B cell (primary cell): ENCODE data around the gene MRPL55. TPM values are rescaled to one million over a fixed set of nuclear protein-coding genes. Genes with fewer than 3 reads are reported as not detected.

Source experiments
- ATAC-seq: fragments of 200-7000 bp; cut with Tn5 transposase; one replicate; pipeline ENCODE4 v1.10.0; 2021; ENCODE audit warnings: low read depth, mild to moderate bottlenecking, moderate number of reproducible peaks, moderate library complexity
- CTCF ChIA-PET: fragments of 350-600 bp; sonication (Branson Sonifier 250); formaldehyde crosslinking; loops from one replicate; lab custom pipeline; 2021; ENCODE audit warnings: antibody characterized with exemption, inconsistent platforms; lab: Charles Lee
- POLR2A ChIA-PET: fragments of 350-600 bp; sonication (Branson Sonifier 250); formaldehyde crosslinking; loops from one replicate; lab custom pipeline; 2021; ENCODE audit warnings: antibody characterized with exemption; lab: Charles Lee
- DNase-seq: peaks from one replicate; pipeline ENCODE4 v3.0.0; 2013
- H2AFZ ChIP-seq: 2 replicates; pipeline ENCODE4 v1.6.1; 2012; ENCODE audit warnings: mild to moderate bottlenecking, low read depth, low read length; ENCODE audit not compliant: insufficient read depth, poor library complexity, severe bottlenecking
- H3K27ac ChIP-seq, 2 donors: 1 replicate in 1 of 2; 2 replicates in 1 of 2; pipeline ENCODE4 v1.5.1; 2012 to 2013; ENCODE audit warnings: low read length in 2 of 2, mild to moderate bottlenecking in 2 of 2, moderate library complexity in 1 of 2
- H3K27me3 ChIP-seq, 4 experiments: fragments of 200-600 bp in 1 of 4; sonication (generic) in 1 of 4; replicated peaks in 1 of 4; 1 replicate in 2 of 4; 2 replicates in 2 of 4; pipeline versions ENCODE4 v1.6.1 to v1.7.0; 2013 to 2016; ENCODE audit warnings: low read length in 3 of 4, mild to moderate bottlenecking in 2 of 4, mixed read lengths in 1 of 4, moderate library complexity in 1 of 4; ENCODE audit not compliant: insufficient read depth in 4 of 4, control insufficient read depth in 3 of 4; ENCODE audit errors: control extremely low read depth in 1 of 4
- H3K36me3 ChIP-seq, 2 experiments: replicated peaks in 1 of 2; 1 replicate in 1 of 2; 2 replicates in 1 of 2; pipeline versions ENCODE4 v1.6.1 to v1.7.1; 2013; ENCODE audit warnings: low read length in 1 of 2; ENCODE audit not compliant: insufficient read depth in 2 of 2, control insufficient read depth in 1 of 2; ENCODE audit errors: control extremely low read depth in 1 of 2, extremely low read depth in 1 of 2
- H3K4me1 ChIP-seq, 2 donors: fragments of 200-600 bp in 1 of 2; sonication (generic) in 1 of 2; 1 replicate in 1 of 2; 2 replicates in 1 of 2; pipeline versions ENCODE4 v1.5.1 to v1.6.1; 2013 to 2017; ENCODE audit warnings: low read length in 2 of 2; ENCODE audit not compliant: control insufficient read depth in 2 of 2, insufficient read depth in 2 of 2
- H3K4me2 ChIP-seq: replicated peaks from 2 replicates; pipeline ENCODE3; 2012; ENCODE audit warnings: mild to moderate bottlenecking, low read depth, low read length; ENCODE audit not compliant: poor library complexity, severe bottlenecking
- H3K4me3 ChIP-seq, 5 experiments: fragments of 200-600 bp in 1 of 5; sonication (generic) in 1 of 5; 1 replicate in 3 of 5; 2 replicates in 2 of 5; pipeline versions ENCODE4 v1.5.1 to v1.7.0; 2011 to 2016; ENCODE audit warnings: low read length in 4 of 5, mild to moderate bottlenecking in 4 of 5, low read depth in 2 of 5, control low read depth in 1 of 5, moderate library complexity in 1 of 5; ENCODE audit not compliant: insufficient read depth in 1 of 5; ENCODE audit errors: control extremely low read depth in 1 of 5, extremely low read depth in 1 of 5
- H3K79me2 ChIP-seq: fragments of 200-600 bp; sonication (generic); one replicate; pipeline ENCODE4 v1.6.0; 2016; ENCODE audit warnings: low read length; ENCODE audit not compliant: control insufficient read depth, insufficient read depth
- H3K9ac ChIP-seq: fragments of 200-600 bp; sonication (generic); 2 replicates; pipeline ENCODE4 v1.6.1; 2017; ENCODE audit warnings: mild to moderate bottlenecking, low read length, moderate library complexity
- H3K9me3 ChIP-seq, 3 donors: one replicate each; pipeline versions ENCODE4 v1.6.1 to v1.7.1; 2013; ENCODE audit warnings: low read length in 2 of 3; ENCODE audit not compliant: control insufficient read depth in 2 of 3, insufficient read depth in 1 of 3; ENCODE audit errors: control extremely low read depth in 1 of 3
- H4K20me1 ChIP-seq: 2 replicates; pipeline ENCODE4 v1.6.0; 2012; ENCODE audit warnings: mild to moderate bottlenecking, low read length; ENCODE audit not compliant: insufficient read depth, control insufficient read depth, poor library complexity, severe bottlenecking
- H3K27ac Mint-ChIP-seq: one replicate; pipeline ENCODE4 v1.8.0; 2021; ENCODE audit warnings: mixed read lengths
- H3K27me3 Mint-ChIP-seq: one replicate; pipeline ENCODE4 v1.8.0; 2021; ENCODE audit warnings: mixed read lengths
- H3K4me1 Mint-ChIP-seq: one replicate; pipeline ENCODE4 v1.8.0; 2021; ENCODE audit warnings: mixed read lengths
- H3K4me3 Mint-ChIP-seq: one replicate; pipeline ENCODE4 v1.8.0; 2021; ENCODE audit warnings: mixed read lengths
- H3K9me3 Mint-ChIP-seq: one replicate; pipeline ENCODE4 v1.8.0; 2022; ENCODE audit warnings: mixed read lengths; ENCODE audit not compliant: insufficient read depth
- EZH2 ChIP-seq: IDR thresholded peaks from 2 replicates; pipeline ENCODE4 v1.6.1; 2012; ENCODE audit warnings: borderline replicate concordance, low read depth, mild to moderate bottlenecking, moderate library complexity, low read length; ENCODE audit not compliant: insufficient read depth, poor library complexity, severe bottlenecking
- WGBS: methylation state at CpG from one replicate; pipeline ENCODE4 v1.1.5; 2013; ENCODE audit warnings: missing lambda C conversion rate; ENCODE audit not compliant: insufficient coverage; 5-methylcytosine and 5-hydroxymethylcytosine counted together
- intact Hi-C: fragments of 100-400 bp; cut with micrococcal nuclease; formaldehyde crosslinking; loops from one replicate; pipeline ENCODE4 v1.10.0; 2022
- polyA plus RNA-seq: library from polyadenylated mRNA; depleted of rRNA; stranded (reverse); fragments of >200 nt; gene quantifications from 2 replicates; pipeline ENCODE4 v1.2.3, GENCODE V29; 2012
- total RNA-seq, 2 donors: library from RNA; stranded (reverse); fragments of 120-200 nt in 1 of 2; gene quantifications; 1 replicate in 1 of 2; 2 replicates in 1 of 2; pipeline versions ENCODE4 v1.2.3 to v1.2.4, GENCODE V29; 2013 to 2022
- TF ChIP-seq, protein P1 (sequence below): fragments of 200-600 bp; IDR thresholded peaks from one replicate; pipeline ENCODE4 v1.8.0; 2022; ENCODE audit warnings: antibody characterized with exemption, mild to moderate bottlenecking

The MRPL55 gene
- total and polyA plus RNA-seq, 2 donors (not counting 1 experiment from before 2014, with no cell fraction given), result 38.9 to 297 TPM

DNA sequence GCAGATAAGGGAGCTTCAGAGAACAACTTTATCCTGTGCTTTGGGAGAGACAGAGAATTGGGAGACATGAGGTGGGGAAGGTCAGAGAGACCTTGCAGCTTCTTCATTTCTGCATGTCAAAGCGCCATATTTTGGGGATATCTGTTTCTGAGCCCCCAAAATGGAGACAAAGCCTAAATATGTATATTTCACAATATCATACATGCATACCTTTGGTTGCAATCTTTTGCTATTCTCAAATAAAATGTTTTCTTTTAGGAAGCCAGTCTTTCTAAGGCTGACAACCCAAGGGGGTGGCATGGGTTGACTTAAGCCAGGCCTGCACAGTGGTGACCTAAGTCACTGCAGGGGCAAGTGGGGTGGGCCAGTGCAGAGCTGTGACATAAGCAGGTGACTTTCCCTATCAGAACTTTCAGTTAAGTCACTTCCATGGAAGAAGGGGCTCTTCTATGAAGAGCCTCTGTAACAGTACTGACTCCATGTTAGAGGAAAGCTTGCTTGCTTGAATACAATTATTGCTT is 13.9 kb upstream of the MRPL55 start:
- Histone ChIP-seq H4K20me1 (no peaks in the 10 kb centered on the region), H3K27ac (no peak overlapping the region), H3K9me3 (no peaks in the 10 kb centered on the region), H2AFZ (no peak overlapping the region), H3K9ac (no peak overlapping the region), H3K36me3 (no peaks in the 10 kb centered on the region), H3K4me3 (no peak overlapping the region), H3K4me1 (peaks cover 10 to 11% of the 10 kb centered on the region in 2 donors), H3K27me3 (no peaks in the 10 kb centered on the region), H3K4me2 (no peak overlapping the region), H3K79me2 (no peaks in the 10 kb centered on the region)
- ATAC-seq (no peak), DNase-seq (no peak)
- CTCF ChIA-PET, result interaction anchor here (1.4 to 2.9 kb wide), 2 partner anchors 8 to 48 kb away, joined by 3 to 18 read pairs; no protein-coding TSS in a partner anchor
- H3K27me3 Mint-ChIP-seq, result peaks cover 9% of the 10 kb centered on the region
- no CpG with 5 or more reads among the region's 1 CpG for WGBS
- intact Hi-C loops, result no loop called here
- no peak overlapping the region for H3K4me3 Mint-ChIP-seq
- H3K9me3 Mint-ChIP-seq, result peaks cover 2% of the 10 kb centered on the region
- POLR2A ChIA-PET, result no interaction called here
- H3K27ac Mint-ChIP-seq, result no peak overlapping the region
- peaks cover 5% of the 10 kb centered on the region for H3K4me1 Mint-ChIP-seq
- no peak for TF ChIP-seq EZH2
- TF ChIP-seq, protein P1, sequence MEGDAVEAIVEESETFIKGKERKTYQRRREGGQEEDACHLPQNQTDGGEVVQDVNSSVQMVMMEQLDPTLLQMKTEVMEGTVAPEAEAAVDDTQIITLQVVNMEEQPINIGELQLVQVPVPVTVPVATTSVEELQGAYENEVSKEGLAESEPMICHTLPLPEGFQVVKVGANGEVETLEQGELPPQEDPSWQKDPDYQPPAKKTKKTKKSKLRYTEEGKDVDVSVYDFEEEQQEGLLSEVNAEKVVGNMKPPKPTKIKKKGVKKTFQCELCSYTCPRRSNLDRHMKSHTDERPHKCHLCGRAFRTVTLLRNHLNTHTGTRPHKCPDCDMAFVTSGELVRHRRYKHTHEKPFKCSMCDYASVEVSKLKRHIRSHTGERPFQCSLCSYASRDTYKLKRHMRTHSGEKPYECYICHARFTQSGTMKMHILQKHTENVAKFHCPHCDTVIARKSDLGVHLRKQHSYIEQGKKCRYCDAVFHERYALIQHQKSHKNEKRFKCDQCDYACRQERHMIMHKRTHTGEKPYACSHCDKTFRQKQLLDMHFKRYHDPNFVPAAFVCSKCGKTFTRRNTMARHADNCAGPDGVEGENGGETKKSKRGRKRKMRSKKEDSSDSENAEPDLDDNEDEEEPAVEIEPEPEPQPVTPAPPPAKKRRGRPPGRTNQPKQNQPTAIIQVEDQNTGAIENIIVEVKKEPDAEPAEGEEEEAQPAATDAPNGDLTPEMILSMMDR, result no peak

DNA sequence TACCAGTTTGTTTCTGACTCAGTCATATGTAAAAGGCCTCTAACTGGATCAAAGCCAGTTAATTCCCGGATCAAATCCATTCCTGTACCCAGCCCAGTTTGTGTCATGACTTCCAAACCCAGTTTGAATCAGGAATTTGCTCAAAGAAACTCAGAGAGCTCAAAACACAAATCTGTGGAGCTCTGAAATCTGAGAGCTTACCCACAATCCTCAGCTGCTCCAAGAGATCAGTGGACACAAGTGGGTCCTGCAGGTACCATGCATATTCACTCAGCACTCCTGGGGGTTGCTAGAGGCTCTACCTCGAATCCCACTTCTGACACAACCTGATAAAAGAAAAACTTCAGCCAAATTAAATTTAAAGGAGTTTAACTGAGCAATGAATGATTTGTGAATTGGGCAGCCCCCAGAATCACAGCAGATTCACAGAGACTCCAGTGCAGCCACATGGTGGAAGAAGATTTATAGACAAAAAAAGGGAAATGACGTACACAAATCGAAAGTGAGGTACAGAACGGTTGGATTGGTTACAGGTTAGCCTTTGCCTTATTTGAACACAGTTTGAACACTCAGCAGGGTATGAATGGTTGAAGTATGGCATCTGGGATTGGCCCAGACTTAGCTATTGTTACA is 11.9 kb upstream of the MRPL55 start:
- Histone ChIP-seq H4K20me1 (no peaks in the 10 kb centered on the region), H3K4me2 (peak overlapping the region; percentile 39)
- 25% methylated on average over 4 of the region's 5 CpGs for WGBS

More for the DNA sequence above, 11.9 kb upstream of the MRPL55 start:
- no peak for TF ChIP-seq EZH2
- TF ChIP-seq, protein P1, result no peak
- Histone ChIP-seq H3K9ac (no peak overlapping the region), H2AFZ (peak overlapping the region; percentile 41), H3K27me3 (no peaks in the 10 kb centered on the region), H3K79me2 (no peaks in the 10 kb centered on the region), H3K27ac (no peak overlapping the region), H3K36me3 (no peaks in the 10 kb centered on the region), H3K4me1 (peaks cover 10 to 11% of the 10 kb centered on the region in 2 donors), H3K9me3 (no peaks in the 10 kb centered on the region), H3K4me3 (no peak overlapping the region)
- peak; percentile 60 for ATAC-seq
- DNase-seq, result peak; percentile 63
- intact Hi-C loops, result no loop called here
- H3K4me3 Mint-ChIP-seq, result peak overlapping the region; percentile 8
- H3K9me3 Mint-ChIP-seq, result peaks cover 3% of the 10 kb centered on the region
- CTCF ChIA-PET, result interaction anchor here (2.9 kb wide), 1 partner anchor 10 kb away, joined by 18 read pairs; no protein-coding TSS in a partner anchor
- no peaks in the 10 kb centered on the region for H3K27me3 Mint-ChIP-seq
- POLR2A ChIA-PET, result no interaction called here
- H3K27ac Mint-ChIP-seq, result no peak overlapping the region
- peaks cover 5% of the 10 kb centered on the region for H3K4me1 Mint-ChIP-seq
